D721Med (cell line): Measurements from ENCODE around the gene SYPL1.

Experiments
- DNase-seq: peaks from one replicate; pipeline ENCODE4 v3.0.0; 2011; ENCODE audit warnings: low spot score; ENCODE audit not compliant: insufficient read length
- FAIRE-seq: peaks from 2 replicates; lab custom pipeline; 2011; peaks lifted over from hg19 to GRCh38; lab: Jason Lieb, UNC
- TF ChIP-seq, protein P1 (sequence below): IDR thresholded peaks from 2 replicates; pipeline ENCODE4 v1.5.1; 2012; ENCODE audit warnings: mild to moderate bottlenecking, control low read depth; ENCODE audit not compliant: insufficient read depth; ENCODE audit errors: missing control alignments

The SYPL1 gene

DNA sequence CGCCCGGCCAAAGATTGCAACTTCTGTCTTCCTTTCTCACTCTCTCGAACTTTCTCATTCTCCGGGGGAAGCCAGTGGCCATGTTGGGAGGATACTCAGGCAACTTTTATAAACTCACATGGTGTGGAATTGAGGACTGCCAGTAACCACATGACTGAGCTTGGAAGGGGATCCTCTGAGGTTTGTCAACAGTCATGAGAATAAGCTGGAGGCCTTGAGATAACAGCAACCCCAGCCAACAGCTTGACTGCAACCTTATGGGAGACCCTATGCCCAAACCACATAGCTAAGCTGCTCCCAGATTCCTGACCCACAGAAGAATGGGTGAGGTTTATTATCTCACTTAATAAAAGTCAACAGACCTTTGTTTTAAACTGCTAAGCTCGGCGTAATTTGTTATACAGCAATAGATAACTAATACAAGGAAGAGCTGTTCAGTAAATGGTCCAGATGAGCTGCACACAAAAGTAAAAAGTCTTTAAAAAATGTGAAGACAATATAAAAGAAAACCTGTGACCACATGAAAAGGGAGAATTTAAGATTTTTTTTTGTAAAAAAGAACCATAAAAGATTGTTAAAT, 9.6 kb downstream of the SYPL1 start:
- TF ChIP-seq, protein P1, sequence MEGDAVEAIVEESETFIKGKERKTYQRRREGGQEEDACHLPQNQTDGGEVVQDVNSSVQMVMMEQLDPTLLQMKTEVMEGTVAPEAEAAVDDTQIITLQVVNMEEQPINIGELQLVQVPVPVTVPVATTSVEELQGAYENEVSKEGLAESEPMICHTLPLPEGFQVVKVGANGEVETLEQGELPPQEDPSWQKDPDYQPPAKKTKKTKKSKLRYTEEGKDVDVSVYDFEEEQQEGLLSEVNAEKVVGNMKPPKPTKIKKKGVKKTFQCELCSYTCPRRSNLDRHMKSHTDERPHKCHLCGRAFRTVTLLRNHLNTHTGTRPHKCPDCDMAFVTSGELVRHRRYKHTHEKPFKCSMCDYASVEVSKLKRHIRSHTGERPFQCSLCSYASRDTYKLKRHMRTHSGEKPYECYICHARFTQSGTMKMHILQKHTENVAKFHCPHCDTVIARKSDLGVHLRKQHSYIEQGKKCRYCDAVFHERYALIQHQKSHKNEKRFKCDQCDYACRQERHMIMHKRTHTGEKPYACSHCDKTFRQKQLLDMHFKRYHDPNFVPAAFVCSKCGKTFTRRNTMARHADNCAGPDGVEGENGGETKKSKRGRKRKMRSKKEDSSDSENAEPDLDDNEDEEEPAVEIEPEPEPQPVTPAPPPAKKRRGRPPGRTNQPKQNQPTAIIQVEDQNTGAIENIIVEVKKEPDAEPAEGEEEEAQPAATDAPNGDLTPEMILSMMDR: no peak
- no peak for DNase-seq
- FAIRE-seq: no peak

DNA sequence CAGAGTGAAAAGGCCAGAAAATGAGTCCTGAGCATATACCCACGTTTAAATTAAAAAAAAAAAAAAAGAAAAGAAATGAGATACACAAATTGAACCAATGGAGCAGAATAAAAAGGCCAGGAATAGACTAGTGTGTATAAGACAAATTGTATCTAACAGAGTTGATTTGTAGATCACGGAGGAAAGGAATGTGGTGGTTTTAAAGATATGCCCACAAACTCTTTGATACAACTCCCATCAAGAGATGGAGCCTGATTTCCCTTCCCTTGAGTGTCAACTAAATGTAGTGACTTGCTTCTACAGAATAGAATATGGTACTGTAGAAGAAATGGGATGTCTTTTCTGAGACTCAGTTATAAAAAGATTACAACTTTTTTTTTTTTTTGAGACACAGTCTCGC, 10.4 kb downstream of the SYPL1 start:
- FAIRE-seq (no peak), DNase-seq (no peak)
- TF ChIP-seq, protein P1: no peak

DNA sequence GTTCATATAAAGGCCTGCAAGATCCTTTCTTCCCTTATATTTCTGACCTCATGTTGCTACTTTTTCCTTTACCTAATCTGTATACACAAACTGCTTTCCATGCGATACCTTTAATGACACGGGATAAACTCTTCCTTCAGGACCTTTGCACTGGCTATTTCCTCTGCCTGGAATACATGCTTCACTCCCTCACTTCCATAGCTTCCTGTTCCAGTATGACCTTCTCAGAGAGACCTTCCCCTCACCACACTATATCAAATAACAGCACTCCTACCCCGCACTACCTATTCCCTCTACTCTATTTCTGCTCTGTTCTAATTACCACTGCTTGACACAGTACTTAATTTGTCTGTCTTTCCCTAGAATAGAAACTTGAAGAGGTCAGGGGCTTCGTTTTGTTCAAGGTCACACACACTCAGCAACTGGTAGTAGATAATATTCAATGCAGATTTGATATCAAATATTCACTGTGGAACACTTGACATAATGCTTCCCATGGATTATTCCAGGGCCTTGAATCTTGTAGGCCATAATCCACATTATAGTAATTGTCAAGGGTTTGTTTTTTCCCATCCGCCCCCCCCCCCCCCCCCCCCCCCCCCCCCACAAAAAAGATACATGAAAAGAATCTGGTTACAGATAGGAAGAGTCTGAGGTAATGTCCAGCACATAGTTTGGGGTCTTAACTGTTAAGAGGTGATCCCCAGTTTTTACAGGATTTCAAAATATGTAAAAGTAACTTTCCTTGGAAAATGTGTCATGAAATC, 11.1 kb downstream of the SYPL1 start:
- TF ChIP-seq, protein P1: no peak
- FAIRE-seq (no peak), DNase-seq (no peak)

DNA sequence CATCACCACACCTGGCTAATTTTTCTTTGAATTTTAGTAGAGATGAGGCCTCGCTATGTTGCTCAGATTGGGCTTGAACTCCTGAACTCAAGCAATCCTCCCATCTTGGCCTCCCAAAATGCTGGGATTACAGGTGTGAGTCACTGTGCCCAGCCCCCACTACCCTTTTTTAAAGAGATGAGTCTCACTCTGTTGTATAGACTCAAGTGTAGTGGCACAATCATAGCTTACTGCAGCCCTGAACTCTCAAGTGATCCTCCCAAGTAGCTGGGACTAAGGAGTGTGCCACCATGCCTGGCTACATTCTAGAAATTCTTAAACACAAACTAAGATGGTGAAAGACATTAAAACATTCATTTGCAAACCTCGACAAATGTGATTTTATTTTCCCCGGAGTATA, 12.6 kb downstream of the SYPL1 start:
- FAIRE-seq (no peak), DNase-seq (no peak)
- TF ChIP-seq, protein P1: no peak

DNA sequence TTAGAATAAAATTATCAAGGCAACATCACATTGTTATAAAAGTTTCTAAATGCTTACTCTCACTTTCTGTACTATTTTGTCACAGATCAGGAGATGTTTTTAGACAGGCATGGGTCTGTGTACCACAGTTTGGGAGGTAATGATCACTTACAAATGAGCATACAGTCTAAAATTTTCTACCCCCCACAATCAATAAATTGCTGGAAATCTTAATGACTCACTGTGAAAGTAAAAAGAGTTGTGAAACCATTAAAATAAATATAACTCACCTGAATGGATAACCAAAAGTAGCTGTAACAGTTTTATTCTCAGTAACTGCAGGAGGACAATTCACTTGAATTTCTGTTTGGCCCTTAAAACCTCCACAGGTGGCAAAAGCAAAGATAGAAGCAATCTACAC, 13.2 kb downstream of the SYPL1 start:
- no peak for FAIRE-seq
- TF ChIP-seq, protein P1: no peak

DNA sequence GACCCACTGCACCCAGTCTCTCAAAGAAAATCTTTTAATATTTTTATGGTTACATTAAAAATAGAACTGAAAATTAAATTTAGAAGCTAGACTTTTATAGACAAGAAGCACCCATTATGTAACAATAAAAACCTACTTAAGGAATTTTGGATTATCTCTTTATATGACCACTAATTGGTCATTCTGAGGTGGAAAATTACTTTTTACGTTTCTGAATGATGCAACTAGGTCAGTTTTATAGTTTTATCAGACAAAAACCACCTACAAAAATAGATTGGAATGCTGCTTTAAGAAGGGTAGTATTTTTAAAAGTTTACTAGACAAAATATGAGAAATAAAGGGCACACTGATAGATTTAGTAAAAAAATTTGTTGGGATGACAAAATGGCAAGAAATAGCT, 16.5 kb downstream of the SYPL1 start:
- no peak for DNase-seq
- TF ChIP-seq, protein P1: no peak

More for the DNA sequence above, 13.2 kb downstream of the SYPL1 start:
- no peak for DNase-seq

DNA sequence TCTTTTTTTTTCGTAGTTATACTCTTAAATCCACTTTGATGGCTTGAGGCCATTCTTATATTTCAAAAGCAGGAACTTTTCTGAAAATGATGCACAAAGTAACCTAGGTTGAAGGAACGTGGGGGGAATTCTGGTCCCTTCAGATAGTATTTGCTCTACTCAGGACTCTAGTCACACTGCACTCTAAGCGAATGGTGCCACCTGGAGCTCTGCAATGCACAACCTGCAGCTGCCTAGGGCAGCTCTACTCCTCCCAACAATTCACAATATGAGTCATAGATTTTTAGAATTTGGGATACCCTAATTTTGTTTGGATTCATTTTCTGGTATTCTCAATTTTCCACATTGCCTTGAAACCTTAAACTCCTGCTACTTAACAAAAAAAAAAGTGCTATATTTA, 17.3 kb downstream of the SYPL1 start:
- FAIRE-seq: no peak
- DNase-seq: no peak
- TF ChIP-seq, protein P1: no peak

More for the DNA sequence above, 16.5 kb downstream of the SYPL1 start:
- no peak for FAIRE-seq
